ENCODE results near the gene SIGLEC6. TPM values are rescaled to one million over a fixed set of nuclear protein-coding genes. Genes with fewer than 3 reads are reported as not detected.

The SIGLEC6 gene
- total RNA-seq, 1 experiment from 2014 or later = 0.31 TPM

- no peak overlapping the region for H2BK20ac ChIP-seq (ENCODE audit: low read depth, low read length, poor library complexity, severe bottlenecking)
- H4K8ac ChIP-seq (replicated peaks; ENCODE audit: insufficient read length, low read depth, low read length) = no peak overlapping the region
- no peaks in the 10 kb centered on the region for H3K79me1 ChIP-seq (ENCODE audit: insufficient read depth, low read depth, low read length, poor library complexity, severe bottlenecking)
- H4K20me1 ChIP-seq (ENCODE audit: control insufficient read depth, insufficient read depth, insufficient read length) = no peaks in the 10 kb centered on the region
- H3K79me2 ChIP-seq (ENCODE audit: insufficient read depth, low read length) = no peaks in the 10 kb centered on the region
- H3K4me1 ChIP-seq (ENCODE audit: insufficient read depth, low read length) = no peaks in the 10 kb centered on the region
- no peak overlapping the region for H3K18ac ChIP-seq (ENCODE audit: insufficient read length, low read depth, low read length)
- H3K27ac ChIP-seq (ENCODE audit: insufficient read length, low read depth, low read length) = no peak overlapping the region
- no peaks in the 10 kb centered on the region for H3K9me3 ChIP-seq (ENCODE audit: control insufficient read depth, low read depth, low read length)
- H2BK15ac ChIP-seq (ENCODE audit: low read depth, low read length) = no peak overlapping the region
- H3K4me1 Mint-ChIP-seq = no peaks in the 10 kb centered on the region
- H4K91ac ChIP-seq (ENCODE audit: insufficient read length, low read depth, low read length) = no peak overlapping the region
- H3K27me3 Mint-ChIP-seq (ENCODE audit: low read depth) = peaks cover 31% of the 10 kb centered on the region
- no peak overlapping the region for H3K9ac ChIP-seq (ENCODE audit: extremely low read depth, insufficient read length, low read length)
- no peak overlapping the region for H3K4me2 ChIP-seq (ENCODE audit: insufficient read depth, insufficient read length, low read length)
- no peak overlapping the region for H3K4ac ChIP-seq (ENCODE audit: low read depth, low read length)
- no CpG with 5 or more reads among the region's 8 CpGs for WGBS (ENCODE audit: extremely low coverage, insufficient read length, low lambda C conversion rate)
- no peak overlapping the region for H2AFZ ChIP-seq (ENCODE audit: low read length)
- no peak overlapping the region for H3T11ph ChIP-seq (ENCODE audit: low read length)
- no peak overlapping the region for H2AK5ac ChIP-seq (ENCODE audit: insufficient read length, low read length)
- H2BK5ac ChIP-seq (ENCODE audit: insufficient read length, low read length) = no peak overlapping the region
- no peaks in the 10 kb centered on the region; a peak in 2 of 7 replicates for H3K36me3 Mint-ChIP-seq (ENCODE audit: insufficient read depth in 1 of 3, low read depth in 3 of 3)
- H3K9me3 Mint-ChIP-seq = peaks cover 46 to 92% of the 10 kb centered on the region in 2 experiments
- no peak overlapping the region for H3K23ac ChIP-seq (ENCODE audit: insufficient read length, low read depth, low read length)
- H3K27me3 ChIP-seq (ENCODE audit: insufficient read depth, low read length) = no peaks in the 10 kb centered on the region
- no peak for DNase-seq
- H3K23me2 ChIP-seq (ENCODE audit: insufficient read length, low read depth, low read length, poor library complexity, severe bottlenecking) = no peaks in the 10 kb centered on the region
- TF ChIP-seq, protein P1, sequence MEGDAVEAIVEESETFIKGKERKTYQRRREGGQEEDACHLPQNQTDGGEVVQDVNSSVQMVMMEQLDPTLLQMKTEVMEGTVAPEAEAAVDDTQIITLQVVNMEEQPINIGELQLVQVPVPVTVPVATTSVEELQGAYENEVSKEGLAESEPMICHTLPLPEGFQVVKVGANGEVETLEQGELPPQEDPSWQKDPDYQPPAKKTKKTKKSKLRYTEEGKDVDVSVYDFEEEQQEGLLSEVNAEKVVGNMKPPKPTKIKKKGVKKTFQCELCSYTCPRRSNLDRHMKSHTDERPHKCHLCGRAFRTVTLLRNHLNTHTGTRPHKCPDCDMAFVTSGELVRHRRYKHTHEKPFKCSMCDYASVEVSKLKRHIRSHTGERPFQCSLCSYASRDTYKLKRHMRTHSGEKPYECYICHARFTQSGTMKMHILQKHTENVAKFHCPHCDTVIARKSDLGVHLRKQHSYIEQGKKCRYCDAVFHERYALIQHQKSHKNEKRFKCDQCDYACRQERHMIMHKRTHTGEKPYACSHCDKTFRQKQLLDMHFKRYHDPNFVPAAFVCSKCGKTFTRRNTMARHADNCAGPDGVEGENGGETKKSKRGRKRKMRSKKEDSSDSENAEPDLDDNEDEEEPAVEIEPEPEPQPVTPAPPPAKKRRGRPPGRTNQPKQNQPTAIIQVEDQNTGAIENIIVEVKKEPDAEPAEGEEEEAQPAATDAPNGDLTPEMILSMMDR (conservative IDR thresholded peaks at IDR 0.05) = no peak
- H3K14ac ChIP-seq (ENCODE audit: insufficient read depth, low read length) = no peak overlapping the region
- H3K4me3 Mint-ChIP-seq = no peak overlapping the region
- no peak overlapping the region for H2BK12ac ChIP-seq (ENCODE audit: insufficient read length, low read depth, low read length)
- no peak overlapping the region for H4K5ac ChIP-seq (ENCODE audit: insufficient read length, low read depth, low read length)
- H3K27ac Mint-ChIP-seq = no peak overlapping the region
- no peak overlapping the region for H2BK120ac ChIP-seq (ENCODE audit: low read depth, low read length, poor library complexity, severe bottlenecking)
- no peak overlapping the region for H3K56ac ChIP-seq (ENCODE audit: insufficient read length, low read depth, low read length)
Observed at GRCh38 chr19:51524666-51525264, 6.7 kb downstream of the SIGLEC6 start.

All from H9 (cell line).